Measurements from ENCODE around the gene HSH2D. TPM values are rescaled to one million over a fixed set of nuclear protein-coding genes. Genes with fewer than 3 reads are reported as not detected.

The HSH2D gene
- total RNA-seq, 6 experiments from 2014 or later, result not detected

GRCh38 chr19:16142032-16142580 lies 1.4 kb upstream of the HSH2D start:
- DNase-seq, result no peak
- Mint-ChIP-seq H3K36me3 (ENCODE audit: low read depth) (no peaks in the 10 kb centered on the region), H3K4me3 (no peak overlapping the region), H3K4me1 (ENCODE audit: low read depth) (no peaks in the 10 kb centered on the region), H3K27ac (no peak overlapping the region), H3K9me3 (no peaks in the 10 kb centered on the region), H3K27me3 (ENCODE audit: insufficient read depth) (peaks cover 12% of the 10 kb centered on the region)
- no peak for TF ChIP-seq CTCF (IDR thresholded peaks at IDR 0.05)

GRCh38 chr19:16144216-16144581 lies 714 bp downstream of the HSH2D start:
- no peaks in the 10 kb centered on the region for H3K9me3 Mint-ChIP-seq
- no peak for TF ChIP-seq CTCF (IDR thresholded peaks at IDR 0.05)
- no peaks in the 10 kb centered on the region for H3K36me3 Mint-ChIP-seq (ENCODE audit: low read depth)
- H3K27me3 Mint-ChIP-seq (ENCODE audit: insufficient read depth), result peaks cover 12% of the 10 kb centered on the region
- no peak for DNase-seq
- H3K4me3 Mint-ChIP-seq, result no peak overlapping the region
- no peak overlapping the region for H3K27ac Mint-ChIP-seq
- H3K4me1 Mint-ChIP-seq (ENCODE audit: low read depth), result peaks cover 4% of the 10 kb centered on the region; the same call in 1 of the 2 replicates

- DNase-seq, result no peak
- TF ChIP-seq CTCF (IDR thresholded peaks at IDR 0.05), result no peak
- Mint-ChIP-seq H3K36me3 (ENCODE audit: low read depth) (no peaks in the 10 kb centered on the region), H3K9me3 (no peaks in the 10 kb centered on the region), H3K27me3 (ENCODE audit: insufficient read depth) (peaks cover 12% of the 10 kb centered on the region), H3K4me1 (ENCODE audit: low read depth) (peaks cover 6% of the 10 kb centered on the region; the same call in 1 of the 2 replicates), H3K4me3 (no peak overlapping the region), H3K27ac (no peak overlapping the region)
Measured at GRCh38 chr19:16146112-16146511, 2.6 kb downstream of the HSH2D start.

GRCh38 chr19:16148443-16149229 lies 5.2 kb downstream of the HSH2D start:
- no peak for DNase-seq
- H3K36me3 Mint-ChIP-seq (ENCODE audit: low read depth), result no peaks in the 10 kb centered on the region
- H3K9me3 Mint-ChIP-seq, result no peaks in the 10 kb centered on the region
- H3K4me3 Mint-ChIP-seq, result no peak overlapping the region
- H3K27ac Mint-ChIP-seq, result no peak overlapping the region
- peaks cover 6% of the 10 kb centered on the region; the same call in 1 of the 2 replicates for H3K4me1 Mint-ChIP-seq (ENCODE audit: low read depth)
- no peak for TF ChIP-seq CTCF (IDR thresholded peaks at IDR 0.05)
- peaks cover 16% of the 10 kb centered on the region for H3K27me3 Mint-ChIP-seq (ENCODE audit: insufficient read depth)

GRCh38 chr19:16153582-16154336 lies 10.3 kb downstream of the HSH2D start:
- H3K9me3 Mint-ChIP-seq, result no peaks in the 10 kb centered on the region
- no peak for TF ChIP-seq CTCF (IDR thresholded peaks at IDR 0.05)
- H3K36me3 Mint-ChIP-seq (ENCODE audit: low read depth), result no peaks in the 10 kb centered on the region
- no peak overlapping the region for H3K27ac Mint-ChIP-seq
- peaks cover 10% of the 10 kb centered on the region for H3K27me3 Mint-ChIP-seq (ENCODE audit: insufficient read depth)
- DNase-seq, result no peak
- peaks cover 6% of the 10 kb centered on the region; the same call in 1 of the 2 replicates for H3K4me1 Mint-ChIP-seq (ENCODE audit: low read depth)
- no peak overlapping the region for H3K4me3 Mint-ChIP-seq
